Colonic mucosa (tissue), 4 donors: ENCODE results near the gene CEP170B. TPM values are rescaled to one million over a fixed set of nuclear protein-coding genes. Genes with fewer than 3 reads are reported as not detected.

Experiments used
- DNase-seq: peaks from one replicate; pipeline ENCODE4 v3.0.0-alpha.2; 2020
- H3K27ac ChIP-seq: fragments of 200-600 bp; one replicate; pipeline ENCODE4 v1.8.0; 2021
- H3K27me3 ChIP-seq: fragments of 200-600 bp; one replicate; pipeline ENCODE4 v1.8.0; 2021
- H3K36me3 ChIP-seq: fragments of 200-600 bp; one replicate; pipeline ENCODE4 v1.8.0; 2021
- H3K4me1 ChIP-seq: fragments of 200-600 bp; one replicate; pipeline ENCODE4 v1.8.0; 2021; ENCODE audit warnings: mild to moderate bottlenecking
- H3K4me3 ChIP-seq: fragments of 200-600 bp; one replicate; pipeline ENCODE4 v1.8.0; 2021
- H3K9ac ChIP-seq, 2 donors: one replicate each; pipeline ENCODE4 v1.7.0; 2013; ENCODE audit warnings: control low read depth in 2 of 2, low read depth in 2 of 2, low read length in 2 of 2
- H3K9me3 ChIP-seq: fragments of 200-600 bp; one replicate; pipeline ENCODE4 v1.8.0; 2021
- CTCF ChIP-seq: fragments of 200-600 bp; IDR thresholded peaks from one replicate; pipeline ENCODE4 v1.8.0; 2022; ENCODE audit warnings: antibody characterized with exemption, mild to moderate bottlenecking
- intact Hi-C: fragments of 100-400 bp; cut with DNase I; formaldehyde crosslinking; loops from one replicate; pipeline ENCODE4 v1.14.1; 2022
- total RNA-seq, 2 donors: library from RNA; stranded (reverse); fragmentation: NEBNext Ultra II Directional in 1 of 2; extraction: Animal tissue kit (Norgen Biotek cat#: 25700) in 1 of 2; gene quantifications; one replicate each; pipeline ENCODE4 v1.2.1, GENCODE V29; 2021
- donor health status: healthy.
- donor health status: DM: no; HTN: no; CAD: no.
- donor health status: DM: no; HTN: no; CAD: no.

CEP170B gene
- total RNA-seq, 2 donors from 2014 or later: 57.2 to 110 TPM

GRCh38 chr14:104935955-104936354 lies 70.9 kb downstream of the CEP170B start:
- no peak for DNase-seq
- Histone ChIP-seq H3K9me3 (no peaks in the 10 kb centered on the region), H3K27me3 (peaks cover 26% of the 10 kb centered on the region), H3K9ac (no peak overlapping the region), H3K36me3 (no peaks in the 10 kb centered on the region), H3K27ac (no peak overlapping the region), H3K4me3 (no peak overlapping the region), H3K4me1 (peaks cover 4% of the 10 kb centered on the region)
- intact Hi-C loops: no loop called here
- no peak for TF ChIP-seq CTCF

DNA sequence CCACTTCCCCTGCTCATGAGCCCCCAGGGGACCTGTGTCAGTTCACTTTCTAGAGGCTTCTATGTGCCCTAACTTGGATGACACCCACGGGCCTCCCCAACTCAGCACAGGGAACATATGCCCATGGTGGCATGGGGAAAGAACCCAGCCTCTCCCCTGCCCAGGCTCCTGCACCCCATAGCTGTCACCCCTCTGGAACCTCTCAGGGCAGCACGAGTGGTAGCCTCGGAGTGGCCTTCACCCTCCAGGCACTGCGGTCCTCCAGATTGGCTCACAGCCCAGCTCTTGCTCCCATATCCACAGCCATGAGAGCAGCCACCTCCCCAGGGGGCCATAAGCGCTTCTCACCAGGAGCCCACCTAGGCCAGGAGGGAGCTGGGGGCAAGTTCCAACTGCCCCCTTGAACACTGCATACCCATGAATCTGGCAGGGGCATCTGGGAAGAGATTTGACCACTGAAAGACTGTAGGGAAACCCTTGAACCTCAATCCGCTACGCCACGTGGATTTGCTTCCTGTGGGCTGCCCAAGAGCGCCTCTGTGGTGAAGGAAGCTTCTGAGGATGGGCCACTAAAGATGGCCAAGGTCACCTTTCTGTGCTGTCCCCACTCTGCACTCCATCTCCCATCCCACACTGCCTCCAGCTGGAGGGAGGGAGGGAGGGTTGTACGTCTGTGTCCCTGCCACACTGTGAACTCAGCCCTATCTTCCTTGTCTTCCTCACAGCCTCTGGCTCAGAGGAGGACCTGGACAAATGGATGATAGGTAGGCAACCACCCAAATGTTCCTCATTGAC lies 71.5 kb downstream of the CEP170B start:
- H3K36me3 ChIP-seq: no peaks in the 10 kb centered on the region
- TF ChIP-seq CTCF: no peak
- H3K9me3 ChIP-seq: no peaks in the 10 kb centered on the region
- H3K4me1 ChIP-seq: peaks cover 4% of the 10 kb centered on the region
- no peak overlapping the region for H3K4me3 ChIP-seq
- intact Hi-C loops: no loop called here
- DNase-seq: no peak
- H3K27ac ChIP-seq: no peak overlapping the region
- H3K9ac ChIP-seq: no peak overlapping the region
- peaks cover 20% of the 10 kb centered on the region for H3K27me3 ChIP-seq

GRCh38 chr14:104937161-104937560 lies 72.1 kb downstream of the CEP170B start:
- Histone ChIP-seq H3K36me3 (no peaks in the 10 kb centered on the region), H3K27me3 (peaks cover 14% of the 10 kb centered on the region), H3K9me3 (no peaks in the 10 kb centered on the region), H3K9ac (no peak overlapping the region), H3K4me3 (no peak overlapping the region), H3K27ac (no peak overlapping the region), H3K4me1 (peaks cover 4% of the 10 kb centered on the region)
- intact Hi-C loops: no loop called here
- DNase-seq: no peak
- no peak for TF ChIP-seq CTCF

DNA sequence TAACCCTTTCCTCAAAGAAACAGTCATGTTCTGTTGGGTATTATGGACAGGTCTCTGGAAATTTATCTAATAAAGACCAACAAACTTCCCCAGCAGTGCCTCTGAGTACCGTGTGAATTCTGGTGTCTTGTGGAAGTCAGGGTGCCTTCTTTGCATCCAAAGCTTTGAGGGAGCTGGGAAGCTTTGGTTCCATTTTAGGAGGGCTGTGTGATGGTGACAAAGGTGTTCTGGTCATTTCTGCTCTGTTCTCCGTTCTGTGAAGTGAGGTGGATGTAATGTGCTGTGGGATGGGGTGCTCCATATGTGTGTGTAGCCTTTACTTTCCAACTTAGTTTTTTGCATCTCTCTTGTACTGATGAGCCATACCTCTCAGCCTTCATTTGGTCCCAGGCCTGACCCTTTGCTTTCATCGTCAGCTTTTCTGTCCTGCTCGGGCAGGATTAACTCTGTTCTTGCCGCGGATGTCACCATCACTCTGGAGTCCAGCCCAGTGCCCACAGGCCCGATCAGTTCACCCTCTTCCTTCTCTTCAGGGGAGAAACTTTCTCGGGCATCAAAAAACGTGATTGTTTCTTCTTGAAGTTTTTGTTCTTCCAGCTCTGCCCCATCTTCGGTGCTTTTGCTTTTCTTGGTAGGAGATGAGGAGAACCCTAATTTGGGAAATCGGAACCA lies 72.8 kb downstream of the CEP170B start:
- Histone ChIP-seq H3K4me3 (no peak overlapping the region), H3K4me1 (peaks cover 4% of the 10 kb centered on the region), H3K27ac (no peak overlapping the region), H3K9me3 (no peaks in the 10 kb centered on the region), H3K27me3 (peaks cover 8% of the 10 kb centered on the region), H3K9ac (no peak overlapping the region), H3K36me3 (no peaks in the 10 kb centered on the region)
- intact Hi-C loops: no loop called here
- no peak for TF ChIP-seq CTCF
- DNase-seq: no peak

DNA sequence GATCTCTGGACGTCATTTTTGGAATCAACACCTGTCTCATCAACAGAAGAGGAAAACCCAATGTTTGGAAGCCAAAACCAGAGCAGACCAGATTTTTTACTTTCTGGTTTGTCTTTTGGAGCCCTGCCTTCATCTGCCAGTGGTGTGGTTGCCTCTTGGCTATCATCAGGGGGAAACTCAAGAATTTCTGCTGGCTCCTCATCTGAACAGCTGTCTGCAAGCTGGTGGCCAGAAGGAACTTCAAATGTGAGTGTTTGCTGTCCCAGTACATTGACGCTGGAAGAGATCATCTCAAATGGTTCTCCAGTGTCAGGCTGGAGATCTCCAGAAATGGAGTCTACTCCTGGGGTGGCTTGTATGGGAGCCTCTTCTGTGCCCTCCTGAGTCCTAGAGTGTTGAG lies 73.4 kb downstream of the CEP170B start:
- H3K4me3 ChIP-seq: no peak overlapping the region
- TF ChIP-seq CTCF: no peak
- peaks cover 3% of the 10 kb centered on the region for H3K27me3 ChIP-seq
- H3K36me3 ChIP-seq: no peaks in the 10 kb centered on the region
- DNase-seq: no peak
- intact Hi-C loops: no loop called here
- H3K9me3 ChIP-seq: no peaks in the 10 kb centered on the region
- no peaks in the 10 kb centered on the region for H3K4me1 ChIP-seq
- H3K27ac ChIP-seq: no peak overlapping the region
- H3K9ac ChIP-seq: no peak overlapping the region
